ACHN (cell line): Measurements from ENCODE around the gene BMP8B.
"Not testable (repeated sequence)": the region's sequence is repeated elsewhere in the genome, so short reads cannot be mapped to it uniquely, and the experiment has no call there.

ENCODE experiments used
- DNase-seq: peaks from one replicate; pipeline ENCODE4 v3.0.0-alpha.2; 2015
- in situ Hi-C: cut with HindIII; loops from 2 replicates; pipeline ENCODE4 v1.10.0; 2017; ENCODE audit warnings: low sequenced_read_pairs, low pct_ligation_motif_present, low pct_unique_long_range_greater_than_20kb

Gene BMP8B

GRCh38 chr1:39788758-39789570 lies at the start of gene BMP8B:
TSS of gene BMP8B (minus strand) at chr1:39788865. CDS start at chr1:39788485, 380 bp downstream.
- in situ Hi-C loops: no loop called here

GRCh38 chr1:39836595-39837110 lies 48.0 kb upstream of the BMP8B start:
- no peak for DNase-seq
- in situ Hi-C loops: no loop called here

More at GRCh38 chr1:39788758-39789570, at the start of gene BMP8B:
- DNase-seq: peak; percentile 66

GRCh38 chr1:39835935-39836594 lies 47.4 kb upstream of the BMP8B start:
- no peak for DNase-seq
- in situ Hi-C loops: no loop called here

- in situ Hi-C loops: no loop called here
- DNase-seq: no peak
Observed at GRCh38 chr1:39835110-39835509, 46.4 kb upstream of the BMP8B start.

- DNase-seq: no peak
Observed at GRCh38 chr1:39833621-39834385, 45.1 kb upstream of the BMP8B start.

GRCh38 chr1:39833121-39833520 lies 44.5 kb upstream of the BMP8B start:
- in situ Hi-C loops: no loop called here
- DNase-seq: no peak

More at GRCh38 chr1:39833621-39834385, 45.1 kb upstream of the BMP8B start:
- in situ Hi-C loops: no loop called here

DNA sequence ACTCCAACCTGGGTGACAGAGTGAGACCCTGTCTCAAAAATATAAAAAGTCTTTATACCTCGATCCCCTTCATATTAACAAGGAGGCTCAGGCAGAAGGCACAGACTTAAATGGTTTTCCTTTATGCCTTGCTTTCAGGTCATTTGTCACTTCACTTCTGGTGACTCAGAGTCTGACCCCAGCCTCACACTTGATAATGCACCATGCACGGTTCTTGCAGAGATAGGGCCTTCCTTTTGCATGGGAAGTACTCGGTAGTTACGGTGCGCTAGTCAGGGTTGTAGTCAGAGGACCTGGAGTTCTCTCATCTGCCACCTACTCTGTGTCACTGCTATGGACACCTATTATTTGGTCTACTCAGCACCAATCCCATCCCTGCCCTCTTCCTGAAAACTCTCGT lies 43.6 kb upstream of the BMP8B start:
- in situ Hi-C loops: no loop called here

DNA sequence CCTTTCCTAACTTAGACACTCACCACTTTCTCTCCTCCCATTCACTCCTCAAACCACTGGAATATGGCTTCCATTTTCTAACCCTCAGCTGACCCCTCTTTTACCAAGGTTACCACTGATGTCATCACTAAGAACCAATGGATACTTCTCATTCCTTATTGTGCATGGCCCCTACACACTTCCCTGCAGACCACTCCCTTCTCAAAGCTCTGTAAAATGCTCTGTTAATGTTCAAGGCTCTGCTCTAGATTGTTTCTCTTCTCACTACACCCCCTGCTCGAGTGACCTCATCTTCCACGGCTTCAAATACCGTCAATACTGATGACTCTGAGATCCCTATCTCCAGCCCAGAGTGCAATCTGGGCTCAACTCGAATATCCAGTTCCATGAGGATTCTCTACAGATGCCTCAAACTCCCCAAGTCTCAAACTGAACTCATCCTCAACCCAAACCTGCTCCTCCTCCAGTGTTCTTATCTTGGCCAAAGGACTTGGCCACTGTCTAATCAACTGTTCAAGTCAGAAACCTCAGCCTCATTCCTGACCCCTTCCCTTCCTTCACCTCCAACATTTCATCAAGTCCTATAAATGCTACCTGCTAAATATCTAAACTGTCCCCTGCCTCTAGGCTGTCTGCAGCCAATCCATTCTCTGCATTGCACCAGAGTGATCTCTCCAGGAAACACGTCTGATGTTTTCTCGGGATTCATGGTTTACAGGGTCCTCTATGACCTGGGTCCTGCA lies 41.3 kb upstream of the BMP8B start:
- in situ Hi-C loops: no loop called here
- DNase-seq: no peak

More for the DNA sequence above, 43.6 kb upstream of the BMP8B start:
- DNase-seq: no peak

GRCh38 chr1:39828734-39829133 lies 40.1 kb upstream of the BMP8B start:
- no peak for DNase-seq
- in situ Hi-C loops: no loop called here

DNA sequence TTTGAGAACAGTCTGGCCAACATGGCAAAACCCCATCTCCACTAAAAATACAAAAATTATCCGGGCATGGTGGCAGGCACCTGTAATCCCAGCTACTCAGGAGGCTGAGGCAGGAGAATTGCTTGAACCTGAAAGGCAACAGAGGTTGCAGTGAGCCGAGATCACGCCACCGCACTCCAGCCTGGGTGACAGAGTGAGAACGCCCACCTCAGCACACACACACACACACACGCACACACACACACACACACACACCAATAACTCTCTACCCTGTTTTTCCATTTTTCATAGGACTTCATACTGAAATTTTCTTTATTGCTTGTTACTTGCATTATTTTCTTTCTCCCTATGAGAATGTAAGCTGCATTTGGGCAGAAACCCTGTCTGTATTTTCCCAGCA lies 39.6 kb upstream of the BMP8B start:
- DNase-seq, in situ Hi-C loops: not testable (repeated sequence)

GRCh38 chr1:39827201-39827600 lies 38.5 kb upstream of the BMP8B start:
- in situ Hi-C loops: no loop called here
- DNase-seq: no peak

DNA sequence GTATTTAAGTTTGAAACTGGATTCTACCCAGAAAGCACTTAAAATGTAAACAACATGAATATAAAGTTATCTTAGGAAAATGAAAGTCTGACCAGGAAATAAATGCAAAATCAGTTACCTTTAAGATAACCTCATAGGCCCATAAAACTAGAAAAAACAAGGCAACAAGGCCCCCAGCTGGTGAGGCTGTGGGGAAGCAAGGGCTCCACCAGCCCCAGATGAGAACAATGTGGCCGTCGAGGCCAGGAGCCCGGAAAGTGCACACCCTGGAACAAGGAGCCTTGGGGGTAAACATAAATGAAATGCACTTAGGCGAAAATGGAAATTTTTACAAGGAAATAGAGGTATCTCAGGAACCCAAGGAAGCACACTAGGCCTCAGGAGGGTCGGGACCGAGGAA lies 37.9 kb upstream of the BMP8B start:
- DNase-seq: no peak
- in situ Hi-C loops: no loop called here

GRCh38 chr1:39825432-39825941 lies 36.8 kb upstream of the BMP8B start:
- in situ Hi-C loops: no loop called here
- no peak for DNase-seq

DNA sequence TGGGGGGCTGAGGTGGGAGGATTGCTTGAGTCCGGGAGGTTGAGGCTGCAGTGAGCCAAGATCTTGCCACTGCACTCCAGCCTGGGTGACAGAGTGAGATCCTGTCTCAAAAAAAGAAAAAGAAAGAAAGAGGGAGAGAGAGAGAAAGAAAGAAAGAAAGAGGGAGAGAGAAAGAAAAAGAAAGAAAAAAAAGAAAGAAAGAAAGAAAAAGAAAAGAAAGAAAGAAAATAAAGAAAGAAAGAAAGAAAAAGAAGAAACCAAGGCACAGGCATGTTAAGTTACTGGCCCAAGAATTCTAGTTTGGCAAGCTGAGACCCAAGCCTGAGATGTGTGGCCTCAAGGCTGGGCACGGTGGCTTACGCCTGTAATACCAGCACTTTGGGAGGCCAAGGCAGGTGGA lies 34.8 kb upstream of the BMP8B start:
- in situ Hi-C loops, DNase-seq: not testable (repeated sequence)

GRCh38 chr1:39822146-39822545 lies 33.5 kb upstream of the BMP8B start:
- no peak for DNase-seq
- in situ Hi-C loops: no loop called here

- in situ Hi-C loops: no loop called here
- DNase-seq: no peak
Observed at GRCh38 chr1:39819091-39819812, 30.6 kb upstream of the BMP8B start.

DNA sequence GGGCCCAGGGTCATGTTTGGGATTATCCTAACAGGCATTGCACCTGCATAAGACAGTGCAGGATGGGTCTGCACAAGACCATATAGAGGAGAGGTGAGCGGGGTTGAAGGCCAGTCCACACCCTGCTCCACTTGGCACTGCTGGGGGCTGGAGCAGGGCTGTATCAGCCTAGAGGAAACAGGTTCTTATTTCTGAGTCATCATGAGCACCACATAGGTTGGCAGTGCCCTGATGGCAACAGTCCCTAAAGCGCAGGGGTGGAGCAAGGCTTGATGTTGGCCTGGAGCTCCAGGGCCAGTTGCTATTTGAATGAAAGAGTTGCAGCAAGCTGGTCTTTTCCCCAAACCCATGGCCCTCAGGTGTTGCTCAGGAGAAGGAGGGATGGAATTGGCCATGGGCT lies 29.8 kb upstream of the BMP8B start:
- DNase-seq: no peak
- in situ Hi-C loops: no loop called here
